ENCODE data around the gene PPIH. TPM values are rescaled to one million over a fixed set of nuclear protein-coding genes. Genes with fewer than 3 reads are reported as not detected.
"Not testable (repeated sequence)": the region's sequence is repeated elsewhere in the genome, so short reads cannot be mapped to it uniquely, and the experiment has no call there.

PPIH gene
- total RNA-seq, 2 experiments from 2014 or later = 112 to 121 TPM

- peaks cover 95% of the 10 kb centered on the region for H3K36me3 Mint-ChIP-seq (ENCODE audit: low read depth)
- H3K4me3 Mint-ChIP-seq = no peak overlapping the region
- DNase-seq (no peak), ATAC-seq (no peak)
- H3K27me3 Mint-ChIP-seq (ENCODE audit: low read depth) = no peaks in the 10 kb centered on the region
- H3K27ac Mint-ChIP-seq = no peak overlapping the region
- H3K4me1 Mint-ChIP-seq (ENCODE audit: low read depth) = no peaks in the 10 kb centered on the region
- H3K9me3 Mint-ChIP-seq (ENCODE audit: insufficient read depth) = no peaks in the 10 kb centered on the region
- CTCF ChIA-PET = no interaction called here
- POLR2A ChIA-PET = no interaction called here
Measured at GRCh38 chr1:42703888-42704464, 45.8 kb downstream of the PPIH start.

GRCh38 chr1:42712808-42713207, 54.6 kb downstream of the PPIH start:
- H3K27ac Mint-ChIP-seq; POLR2A ChIA-PET; H3K4me3 Mint-ChIP-seq; H3K27me3 Mint-ChIP-seq (ENCODE audit: low read depth); ATAC-seq; DNase-seq: not testable (repeated sequence)
- CTCF ChIA-PET = interaction anchor here (0.6 kb wide), 1 partner anchor 13 kb away, joined by 3 read pairs; no protein-coding TSS in a partner anchor
- Mint-ChIP-seq H3K36me3 (ENCODE audit: low read depth) (peaks cover 77% of the 10 kb centered on the region), H3K4me1 (ENCODE audit: low read depth) (peaks cover 13% of the 10 kb centered on the region), H3K9me3 (ENCODE audit: insufficient read depth) (peaks cover 16% of the 10 kb centered on the region)

GRCh38 chr1:42713293-42713692, 55.1 kb downstream of the PPIH start:
- H3K27me3 Mint-ChIP-seq (ENCODE audit: low read depth) = no peaks in the 10 kb centered on the region
- no peak overlapping the region for H3K27ac Mint-ChIP-seq
- H3K36me3 Mint-ChIP-seq (ENCODE audit: low read depth) = peaks cover 77% of the 10 kb centered on the region
- peaks cover 13% of the 10 kb centered on the region for H3K4me1 Mint-ChIP-seq (ENCODE audit: low read depth)
- ATAC-seq = no peak
- no peak overlapping the region for H3K4me3 Mint-ChIP-seq
- no peak for DNase-seq
- POLR2A ChIA-PET = no interaction called here
- CTCF ChIA-PET = interaction anchor here (0.6 kb wide), 1 partner anchor 13 kb away, joined by 3 read pairs; no protein-coding TSS in a partner anchor
- peaks cover 16% of the 10 kb centered on the region for H3K9me3 Mint-ChIP-seq (ENCODE audit: insufficient read depth)

DNA sequence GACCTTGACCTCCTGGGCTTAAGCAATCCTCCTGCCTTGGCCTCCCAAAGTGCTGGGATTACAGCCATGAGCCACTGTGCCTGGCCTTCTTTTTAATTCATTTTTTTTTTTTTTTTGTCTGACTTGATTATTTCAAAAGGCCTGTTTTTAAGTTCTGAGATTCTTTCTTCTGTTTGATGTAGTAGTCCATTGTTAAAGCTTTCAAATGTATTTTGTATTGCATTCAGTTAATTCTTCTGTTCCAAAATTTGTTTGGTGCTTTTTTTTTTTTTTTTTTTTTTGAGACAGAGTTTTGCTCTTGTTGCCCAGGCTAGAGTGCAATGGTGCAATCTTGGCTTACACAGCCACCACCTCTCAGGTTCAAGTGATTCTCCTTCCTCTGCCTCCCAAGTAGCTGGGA, 56.2 kb downstream of the PPIH start:
- H3K27ac Mint-ChIP-seq; POLR2A ChIA-PET; H3K4me3 Mint-ChIP-seq; H3K27me3 Mint-ChIP-seq (ENCODE audit: low read depth); DNase-seq; ATAC-seq; CTCF ChIA-PET: not testable (repeated sequence)
- peaks cover 16% of the 10 kb centered on the region for H3K9me3 Mint-ChIP-seq (ENCODE audit: insufficient read depth)
- H3K36me3 Mint-ChIP-seq (ENCODE audit: low read depth) = peaks cover 75% of the 10 kb centered on the region
- peaks cover 11% of the 10 kb centered on the region for H3K4me1 Mint-ChIP-seq (ENCODE audit: low read depth)

DNA sequence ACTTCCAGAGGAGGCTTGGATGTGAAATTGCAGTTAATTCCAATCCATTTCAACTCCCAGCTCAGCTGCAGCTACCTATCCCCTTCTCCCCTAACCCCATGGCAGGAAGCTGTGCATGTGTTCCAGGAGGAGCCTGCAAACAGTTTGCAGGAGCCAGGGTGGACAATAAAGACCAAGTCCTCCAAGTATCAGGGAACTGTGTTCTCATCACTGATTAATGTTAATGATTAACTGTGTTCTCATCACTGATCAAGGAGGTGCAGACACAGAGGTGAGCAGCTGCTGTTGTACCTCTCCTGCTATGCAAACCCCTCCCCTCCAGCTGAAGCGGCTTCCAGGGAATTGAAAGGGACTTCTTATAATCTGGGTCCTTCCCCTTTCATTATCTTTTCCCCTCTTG, 62.6 kb downstream of the PPIH start:
- POLR2A ChIA-PET = no interaction called here
- CTCF ChIA-PET = interaction anchor here (0.6 kb wide), 1 partner anchor 1945 kb away, joined by 3 read pairs; no protein-coding TSS in a partner anchor

DNA sequence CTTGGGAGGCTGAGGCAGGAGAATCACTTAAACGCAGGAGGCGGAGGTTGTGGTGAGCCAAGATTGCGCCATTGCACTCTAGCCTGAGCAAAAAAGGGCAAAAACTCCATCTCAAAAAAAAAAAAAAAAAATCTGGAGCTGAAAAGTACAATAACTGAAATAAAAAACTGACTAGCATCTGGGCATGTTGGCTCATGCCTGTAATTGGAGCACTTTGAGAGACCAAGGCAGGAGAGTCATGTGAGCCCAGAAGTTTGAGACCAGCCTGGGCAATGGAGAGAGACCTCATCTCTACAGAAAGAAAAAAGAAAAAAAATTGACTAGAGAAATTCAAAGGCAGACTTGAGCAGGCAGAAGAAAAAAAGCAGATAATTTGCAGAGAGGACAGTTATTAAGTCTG, 63.7 kb downstream of the PPIH start:
- peaks cover 17% of the 10 kb centered on the region for H3K36me3 Mint-ChIP-seq (ENCODE audit: low read depth)
- no peaks in the 10 kb centered on the region for H3K4me1 Mint-ChIP-seq (ENCODE audit: low read depth)
- ChIA-PET POLR2A (interaction anchor here (0.6 kb wide), 1 partner anchor 1149 kb away, joined by 3 read pairs; no protein-coding TSS in a partner anchor), CTCF (interaction anchor here (0.7 kb wide), 1 partner anchor 1716 kb away, joined by 3 read pairs; no protein-coding TSS in a partner anchor)
- H3K27ac Mint-ChIP-seq = no peak overlapping the region
- no peaks in the 10 kb centered on the region for H3K9me3 Mint-ChIP-seq (ENCODE audit: insufficient read depth)
- ATAC-seq (no peak), DNase-seq (no peak)
- no peak overlapping the region for H3K4me3 Mint-ChIP-seq
- no peaks in the 10 kb centered on the region for H3K27me3 Mint-ChIP-seq (ENCODE audit: low read depth)

More for the DNA sequence above, 62.6 kb downstream of the PPIH start:
- peaks cover 23% of the 10 kb centered on the region for H3K36me3 Mint-ChIP-seq (ENCODE audit: low read depth)
- no peak overlapping the region for H3K27ac Mint-ChIP-seq
- ATAC-seq = no peak
- no peaks in the 10 kb centered on the region for H3K4me1 Mint-ChIP-seq (ENCODE audit: low read depth)
- no peak overlapping the region for H3K4me3 Mint-ChIP-seq
- DNase-seq = no peak
- H3K27me3 Mint-ChIP-seq (ENCODE audit: low read depth) = no peaks in the 10 kb centered on the region
- H3K9me3 Mint-ChIP-seq (ENCODE audit: insufficient read depth) = no peaks in the 10 kb centered on the region

GRCh38 chr1:42722403-42722802, 64.2 kb downstream of the PPIH start:
- not testable (repeated sequence) for H3K27me3 Mint-ChIP-seq (ENCODE audit: low read depth); ATAC-seq; DNase-seq; H3K9me3 Mint-ChIP-seq (ENCODE audit: insufficient read depth); H3K4me1 Mint-ChIP-seq (ENCODE audit: low read depth); H3K27ac Mint-ChIP-seq; H3K4me3 Mint-ChIP-seq
- POLR2A ChIA-PET = interaction anchor here (0.6 kb wide), 2 partner anchors 39 to 1148 kb away, joined by 3 read pairs; no protein-coding TSS in a partner anchor
- H3K36me3 Mint-ChIP-seq (ENCODE audit: low read depth) = peaks cover 13% of the 10 kb centered on the region
- CTCF ChIA-PET = interaction anchor here (1.0 kb wide), 1 partner anchor 44 kb away, joined by 3 read pairs; the partner anchor contains the start of gene P3H1

GRCh38 chr1:42723511-42723910, 65.3 kb downstream of the PPIH start:
- ChIA-PET CTCF (interaction anchor here (1.0 kb wide), 2 partner anchors 21 to 43 kb away, joined by 3 read pairs; partner anchors contain the start of gene P3H1), POLR2A (no interaction called here)
- DNase-seq = no peak
- Mint-ChIP-seq H3K4me1 (ENCODE audit: low read depth) (no peaks in the 10 kb centered on the region), H3K27ac (no peak overlapping the region), H3K4me3 (no peak overlapping the region), H3K36me3 (ENCODE audit: low read depth) (peaks cover 4% of the 10 kb centered on the region), H3K27me3 (ENCODE audit: low read depth) (no peaks in the 10 kb centered on the region), H3K9me3 (ENCODE audit: insufficient read depth) (no peaks in the 10 kb centered on the region)
- no peak for ATAC-seq

DNA sequence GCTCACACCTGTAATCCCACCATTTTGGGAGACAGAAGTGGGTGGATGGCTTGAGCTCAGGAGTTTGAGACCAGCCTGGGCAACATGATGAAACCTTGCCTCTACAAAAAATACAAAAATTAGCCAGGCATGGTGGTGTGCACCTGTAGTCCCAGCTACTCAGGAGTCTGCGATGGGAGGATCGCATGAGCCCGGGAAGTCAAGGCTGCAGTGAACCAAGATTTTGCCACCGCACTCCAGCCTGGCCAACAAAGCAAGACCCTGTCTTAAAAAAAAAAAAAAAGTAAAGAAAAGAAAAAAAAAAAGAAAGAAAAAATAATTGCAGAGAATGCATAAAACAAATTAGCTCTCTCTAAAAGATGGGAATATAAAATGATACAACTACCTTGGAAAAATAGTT, 67.6 kb downstream of the PPIH start:
- H3K9me3 Mint-ChIP-seq (ENCODE audit: insufficient read depth); H3K4me3 Mint-ChIP-seq; H3K27me3 Mint-ChIP-seq (ENCODE audit: low read depth); H3K36me3 Mint-ChIP-seq (ENCODE audit: low read depth); DNase-seq; H3K4me1 Mint-ChIP-seq (ENCODE audit: low read depth); ATAC-seq; POLR2A ChIA-PET; H3K27ac Mint-ChIP-seq: not testable (repeated sequence)
- CTCF ChIA-PET = interaction anchor here (0.6 kb wide), 1 partner anchor 13 kb away, joined by 3 read pairs; no protein-coding TSS in a partner anchor

Other genes starting within 250 kb of the PPIH start
- gene ZMYND12, start 202.4 kb upstream of the PPIH start, total RNA-seq = under 1 TPM; 0.63 to 0.79 TPM
- gene PPCS, start 201.9 kb upstream of the PPIH start, total RNA-seq = 10 to 100 TPM; 34.4 to 36.2 TPM
- 1 to 10 TPM; 1.7 to 2.2 TPM for gene CCDC30, start 195.1 kb upstream of the PPIH start, total RNA-seq
- 100 to 1,000 TPM; 733 to 791 TPM for gene YBX1, start 24.0 kb downstream of the PPIH start, total RNA-seq
- gene CLDN19, start 81.8 kb downstream of the PPIH start, total RNA-seq = not detected
- 10 to 100 TPM; 42.9 to 45.5 TPM for gene P3H1, start 108.6 kb downstream of the PPIH start, total RNA-seq
- gene C1orf50, start 108.8 kb downstream of the PPIH start, total RNA-seq = 1 to 10 TPM; 6.3 to 6.7 TPM
- gene TMEM269, start 126.6 kb downstream of the PPIH start, total RNA-seq = under 1 TPM in 1 of 2 experiments, not detected in 1; 0.40 TPM
- gene ERMAP, start 158.7 kb downstream of the PPIH start, total RNA-seq = 1 to 10 TPM; 5.7 to 6.0 TPM
- 10 to 100 TPM; 17.1 to 18.0 TPM for gene SVBP, start 159.0 kb downstream of the PPIH start, total RNA-seq
- gene ZNF691, start 188.2 kb downstream of the PPIH start, total RNA-seq = 1 to 10 TPM; 8.0 to 8.9 TPM